K562 (cell line): ENCODE measurements around the gene ANKRD44. TPM values are rescaled to one million over a fixed set of nuclear protein-coding genes. Genes with fewer than 3 reads are reported as not detected.

ENCODE experiments used
- ATAC-seq: fragments of 200-7000 bp; cut with Tn5 transposase; 3 replicates; pipeline ENCODE4 v1.9.1; 2020; ENCODE audit warnings: moderate library complexity
- BruUV-seq: library from RNA; stranded (reverse); fragments of 400-500 nt; replicated peaks from 2 replicates; lab custom pipeline; 2021; lab: Mats Ljungman, UMichigan
- CTCF ChIA-PET: fragments of 300-600 bp; formaldehyde crosslinking; extraction: SDS; loops from one replicate; lab custom pipeline; 2021; ENCODE audit warnings: low intra/inter-chr PET ratio; lab: Yijun Ruan, JAX
- POLR2A ChIA-PET: fragments of 300-600, 350-650 bp; sonication (Branson Sonifier 250); formaldehyde crosslinking; extraction: SDS; loops from one replicate; lab custom pipeline; 2021; ENCODE audit warnings: antibody characterized with exemption, inconsistent platforms; lab: Yijun Ruan, JAX
- DNase-seq, 4 experiments: peaks; one replicate each; pipeline versions ENCODE4 v3.0.0 to v3.0.0-alpha.2; 2011 to 2018; ENCODE audit warnings: low spot score in 3 of 4, mixed read lengths in 3 of 4; ENCODE audit errors: extremely low read depth in 1 of 4
- FAIRE-seq: peaks from 2 replicates; lab custom pipeline; 2011; peaks lifted over from hg19 to GRCh38; lab: Jason Lieb, UNC
- H2AFZ ChIP-seq: 2 replicates; pipeline ENCODE4 v1.6.0; 2011; ENCODE audit warnings: low read depth, low read length, control low read depth, inconsistent platforms
- H3K27ac ChIP-seq: fragments of 200-600 bp; 3 replicates; pipeline ENCODE4 v1.8.0; 2011; ENCODE audit warnings: low read depth, mild to moderate bottlenecking, control low read depth, inconsistent platforms, low read length, moderate library complexity, mixed read lengths; ENCODE audit errors: extremely low read depth
- H3K27me3 ChIP-seq, 2 experiments: fragments of 300-600 bp in 1 of 2; 2 replicates in 1 of 2; 3 replicates in 1 of 2; pipeline versions ENCODE4 v1.6.0 to v1.8.0; 2011; ENCODE audit warnings: inconsistent platforms in 2 of 2, low read length in 2 of 2, mild to moderate bottlenecking in 1 of 2, mixed read lengths in 1 of 2, moderate library complexity in 1 of 2; ENCODE audit not compliant: control insufficient read depth in 2 of 2, insufficient read depth in 2 of 2
- H3K36me3 ChIP-seq: fragments of 300-600 bp; 3 replicates; pipeline ENCODE4 v1.8.0; 2011; ENCODE audit warnings: mild to moderate bottlenecking, low read length, inconsistent platforms; ENCODE audit not compliant: control insufficient read depth, insufficient read depth
- H3K4me1 ChIP-seq, 2 experiments: fragments of 200-600 bp in 1 of 2; replicated peaks in 1 of 2; 2 replicates in 1 of 2; 3 replicates in 1 of 2; pipeline versions ENCODE4 v1.5.1 to v1.8.0; 2011; ENCODE audit warnings: inconsistent platforms in 2 of 2, low read length in 2 of 2, mild to moderate bottlenecking in 1 of 2, mixed read lengths in 1 of 2, moderate library complexity in 1 of 2; ENCODE audit not compliant: control insufficient read depth in 2 of 2, insufficient read depth in 2 of 2
- H3K4me2 ChIP-seq: 2 replicates; pipeline ENCODE4 v1.6.1; 2011; ENCODE audit warnings: low read length, control low read depth, inconsistent platforms, mixed read lengths; ENCODE audit not compliant: insufficient read depth
- H3K4me3 ChIP-seq: fragments of 200-600 bp; sonication (generic), shearing (Covaris generic); 2 replicates; pipeline ENCODE4 v1.5.1; 2016; ENCODE audit warnings: control low read depth, inconsistent platforms
- H3K79me2 ChIP-seq: fragments of 200-600 bp; 3 replicates; pipeline ENCODE4 v1.8.0; 2011; ENCODE audit warnings: low read length, inconsistent platforms; ENCODE audit not compliant: control insufficient read depth, insufficient read depth
- H3K9ac ChIP-seq, 2 experiments: 2 replicates each; pipeline versions ENCODE4 v1.6.0 to v1.6.1; 2011; ENCODE audit warnings: low read depth in 2 of 2, low read length in 2 of 2, control low read depth in 1 of 2, inconsistent platforms in 1 of 2, mild to moderate bottlenecking in 1 of 2, mixed read lengths in 1 of 2; ENCODE audit not compliant: insufficient read depth in 1 of 2
- H3K9me1 ChIP-seq: one replicate; pipeline ENCODE4 v1.6.0; 2011; ENCODE audit warnings: inconsistent platforms, mild to moderate bottlenecking, low read length, moderate library complexity; ENCODE audit not compliant: control insufficient read depth, insufficient read depth
- H3K9me3 ChIP-seq: replicated peaks from 2 replicates; pipeline ENCODE4 v1.5.1; 2011; ENCODE audit warnings: low read depth, low read length, inconsistent platforms; ENCODE audit not compliant: control insufficient read depth, insufficient read depth
- H4K20me1 ChIP-seq: replicated peaks from 2 replicates; pipeline ENCODE4 v1.6.1; 2011; ENCODE audit warnings: low read length, inconsistent platforms, mixed read lengths; ENCODE audit not compliant: control insufficient read depth, insufficient read depth
- COPS2 ChIP-seq: fragments of 450-650 bp; conservative IDR thresholded peaks from 2 replicates; pipeline ENCODE4 v1.6.1; 2016; ENCODE audit warnings: mild to moderate bottlenecking, moderate library complexity
- HOXB6 ChIP-seq: fragments of 250-450 bp; sonication (Bioruptor Pico); IDR thresholded peaks from 2 replicates; pipeline ENCODE4 v1.5.1; 2022; ENCODE audit warnings: mild to moderate bottlenecking, borderline replicate concordance
- MCM5 ChIP-seq: fragments of 450-650 bp; IDR thresholded peaks from 2 replicates; pipeline ENCODE4 v1.6.1; 2016; ENCODE audit warnings: low read depth
- SP1 ChIP-seq: sonication (generic); formaldehyde crosslinking; IDR thresholded peaks from 2 replicates; pipeline ENCODE4 v1.8.1; 2022; ENCODE audit warnings: mild to moderate bottlenecking, missing genetic modification reagents
- whole genome bisulfite sequencing: fragments of 100-300 bp; shearing (Covaris generic); methylation state at CpG from one replicate; pipeline ENCODE4 v1.1.6; 2016; ENCODE audit warnings: low coverage, mixed read lengths; ENCODE audit not compliant: insufficient coverage; ENCODE audit errors: missing lambda C conversion rate; 5-methylcytosine and 5-hydroxymethylcytosine counted together
- in situ Hi-C: fragments of 300-500 bp; cut with MboI; formaldehyde crosslinking; loops from 4 replicates; pipeline ENCODE4 v1.15.0; 2018; ENCODE audit warnings: inconsistent platforms, mixed read lengths
- intact Hi-C: fragments of 100-400 bp; cut with micrococcal nuclease; formaldehyde crosslinking; loops from 2 replicates; pipeline ENCODE4 v1.14.2; 2022
- polyA plus RNA-seq, 8 experiments: library from polyadenylated mRNA; depleted of rRNA in 4 of 8; stranded (reverse) in 5 of 8; unstranded in 3 of 8; fragments of >200 nt; fragmentation: Nextera tagmentation in 2 of 8; fragmentation: Illumina TruSeq in 1 of 8; extraction: Ambion mirVana in 2 of 8; extraction: Trizol in 1 of 8; gene quantifications; 2 replicates each; pipeline versions ENCODE4 v1.2.1 to v1.2.3, GENCODE V29; 2011 to 2014; ENCODE audit warnings: inconsistent platforms in 1 of 8, missing spikeins in 1 of 8
- total RNA-seq, 7 experiments: library from RNA; depleted of rRNA in 6 of 7; stranded (reverse); fragments of >200 nt in 6 of 7; fragmentation: Illumina TruSeq in 2 of 7; extraction: Trizol in 2 of 7; gene quantifications; 2 replicates each; pipeline versions ENCODE4 v1.2.1 to v1.2.3, GENCODE V29; 2011 to 2021; ENCODE audit warnings: low replicate concordance in 1 of 7

Gene ANKRD44
- total and polyA plus RNA-seq, 9 of the 15 experiments (the other 6 are each of a cell fraction or from before 2014, with no cell fraction given) = 0.03 to 0.64 (median 0.07) TPM; not detected in 3

GRCh38 chr2:197058777-197059300 is 251.7 kb downstream of the ANKRD44 start:
- TF ChIP-seq HOXB6 (CRISPR knock-in tag) (no peak), MCM5 (no peak)
- Histone ChIP-seq H3K4me3 (no peak overlapping the region), H2AFZ (no peak overlapping the region), H3K36me3 (no peaks in the 10 kb centered on the region), H3K27ac (no peak overlapping the region), H3K79me2 (no peaks in the 10 kb centered on the region), H3K9ac (no peak overlapping the region), H3K9me3 (no peaks in the 10 kb centered on the region), H4K20me1 (no peaks in the 10 kb centered on the region), H3K4me2 (no peak overlapping the region), H3K9me1 (no peaks in the 10 kb centered on the region), H3K27me3 (no peaks in the 10 kb centered on the region), H3K4me1 (no peaks in the 10 kb centered on the region)
- CTCF ChIA-PET = no interaction called here
- 14% methylated on average over 1 of the region's 1 CpG for WGBS
- DNase-seq (no peak), ATAC-seq (no peak), FAIRE-seq (no peak)
- BruUV-seq = no TSS peak
- in situ Hi-C loops = no loop called here
- POLR2A ChIA-PET = interaction anchor here (1.1 kb wide), 1 partner anchor 12 kb away, joined by 3 read pairs; no protein-coding TSS in a partner anchor
- intact Hi-C loops = no loop called here

GRCh38 chr2:197057959-197058358 is 252.6 kb downstream of the ANKRD44 start:
- H3K4me2 ChIP-seq = no peak overlapping the region
- no peak for ATAC-seq
- in situ Hi-C loops = no loop called here

More at GRCh38 chr2:197057959-197058358, 252.6 kb downstream of the ANKRD44 start:
- Histone ChIP-seq H3K36me3 (no peaks in the 10 kb centered on the region), H3K9me1 (no peaks in the 10 kb centered on the region), H2AFZ (no peak overlapping the region), H3K4me1 (no peaks in the 10 kb centered on the region), H4K20me1 (no peaks in the 10 kb centered on the region), H3K27ac (no peak overlapping the region), H3K9me3 (no peaks in the 10 kb centered on the region), H3K9ac (no peak overlapping the region), H3K4me3 (no peak overlapping the region), H3K79me2 (no peaks in the 10 kb centered on the region), H3K27me3 (no peaks in the 10 kb centered on the region)
- DNase-seq = no peak
- no peak for TF ChIP-seq COPS2
- no peak for TF ChIP-seq SP1 (CRISPR knock-in tag)
- intact Hi-C loops = no loop called here
- CTCF ChIA-PET = no interaction called here
- POLR2A ChIA-PET = interaction anchor here (1.1 kb wide), 1 partner anchor 11 kb away, joined by 3 read pairs; no protein-coding TSS in a partner anchor
- 3% methylated on average over 2 of the region's 2 CpGs for WGBS
- FAIRE-seq = no peak
- BruUV-seq = no TSS peak
